ENCODE data around the gene PEX10. TPM values are rescaled to one million over a fixed set of nuclear protein-coding genes. Genes with fewer than 3 reads are reported as not detected.

Gene PEX10
- total and polyA plus RNA-seq, 4 donors: 6.2 to 16.4 (median 11.8) TPM

DNA sequence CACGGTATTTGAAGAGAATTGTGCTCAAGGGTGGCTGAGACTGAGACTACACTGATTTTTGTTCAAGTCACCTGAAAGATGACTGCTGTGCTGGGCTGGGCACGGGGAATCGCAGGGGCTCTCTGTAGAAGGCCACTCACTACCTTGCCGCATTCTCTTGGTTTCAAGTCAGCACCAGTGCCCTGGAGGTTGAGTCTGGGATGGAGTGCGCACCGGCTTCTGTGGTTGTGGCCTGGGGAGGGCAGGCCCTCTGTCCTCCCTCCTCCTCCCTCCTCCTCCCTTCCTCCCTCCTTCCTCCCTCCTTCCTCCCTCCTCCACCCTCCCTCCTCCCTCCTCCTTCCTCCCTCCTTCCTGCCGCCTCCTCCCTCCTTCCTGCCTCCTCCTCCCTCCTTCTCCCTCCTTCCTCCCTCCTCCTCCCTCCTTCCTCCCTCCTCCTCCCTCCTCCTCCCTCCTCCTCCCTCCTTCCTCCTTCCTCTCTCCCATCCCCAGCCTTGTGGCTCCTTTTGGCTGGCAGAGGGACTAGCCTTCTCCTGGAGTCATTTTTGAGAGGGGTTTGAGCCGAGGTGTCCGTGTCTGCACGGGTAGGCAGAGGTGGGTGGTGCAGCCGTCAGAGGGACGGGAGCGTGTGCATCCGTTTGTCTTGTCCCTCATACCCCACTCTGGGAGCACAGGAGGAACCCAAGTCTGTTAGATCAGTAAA is 11.3 kb downstream of the PEX10 start:
- H3K27ac ChIP-seq (ENCODE audit: low read depth in 1 of 2, low read length in 2 of 2): no peak overlapping the region
- no peak overlapping the region for H3K9ac ChIP-seq (ENCODE audit: low read depth in 1 of 2, low read length in 2 of 2)
- 87% methylated on average over 14 of the region's 14 CpGs for WGBS
- no peaks in the 10 kb centered on the region for H3K9me3 ChIP-seq (ENCODE audit: control insufficient read depth in 4 of 4, low read length in 3 of 4)
- no peak overlapping the region for H3K4me3 ChIP-seq (ENCODE audit: low read depth in 1 of 3, low read length in 3 of 3)
- TF ChIP-seq REST (IDR thresholded peaks at IDR 0.05) (no peak), ZBTB33 (IDR thresholded peaks at IDR 0.05) (no peak), FOXA1 (IDR thresholded peaks at IDR 0.05) (no peak), HNF4G (IDR thresholded peaks at IDR 0.05) (no peak), ATF3 (IDR thresholded peaks at IDR 0.05) (no peak), JUND (IDR thresholded peaks at IDR 0.05) (no peak), GABPA (IDR thresholded peaks at IDR 0.05 in 1 of 2, conservative IDR thresholded peaks at IDR 0.05 in 1 of 2) (no peak), TAF1 (conservative IDR thresholded peaks at IDR 0.05) (no peak), SP1 (IDR thresholded peaks at IDR 0.05) (no peak), RXRA (IDR thresholded peaks at IDR 0.05) (no peak), YY1 (IDR thresholded peaks at IDR 0.05) (no peak), NR2F2 (IDR thresholded peaks at IDR 0.05) (no peak), EGR1 (IDR thresholded peaks at IDR 0.05; ENCODE audit: low read depth in 2 of 2) (no peak)
- TF ChIP-seq, protein P1, sequence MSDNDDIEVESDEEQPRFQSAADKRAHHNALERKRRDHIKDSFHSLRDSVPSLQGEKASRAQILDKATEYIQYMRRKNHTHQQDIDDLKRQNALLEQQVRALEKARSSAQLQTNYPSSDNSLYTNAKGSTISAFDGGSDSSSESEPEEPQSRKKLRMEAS (IDR thresholded peaks at IDR 0.05): no peak
- H3K36me3 ChIP-seq (ENCODE audit: control insufficient read depth in 4 of 4, insufficient read depth in 3 of 4, low read depth in 1 of 4, low read length in 3 of 4): peaks cover 19 to 82% (median 52%) of the 10 kb centered on the region in 4 donors
- no peaks in the 10 kb centered on the region for H3K27me3 ChIP-seq (ENCODE audit: control insufficient read depth in 4 of 4, insufficient read depth in 4 of 4, low read length in 3 of 4)
- DNase-seq (ENCODE audit: low spot score): peak; percentile 41
- H3K4me1 ChIP-seq (ENCODE audit: control insufficient read depth in 4 of 4, insufficient read depth in 4 of 4, low read length in 3 of 4): peaks cover 0 to 2% (median 0%) of the 10 kb centered on the region in 4 donors

- Histone ChIP-seq H3K27me3 (ENCODE audit: control insufficient read depth in 4 of 4, insufficient read depth in 4 of 4, low read length in 3 of 4) (no peaks in the 10 kb centered on the region), H3K4me1 (ENCODE audit: control insufficient read depth in 4 of 4, insufficient read depth in 4 of 4, low read length in 3 of 4) (peaks cover 0 to 2% (median 0%) of the 10 kb centered on the region in 4 donors), H3K36me3 (ENCODE audit: control insufficient read depth in 4 of 4, insufficient read depth in 3 of 4, low read depth in 1 of 4, low read length in 3 of 4) (peaks cover 19 to 84% (median 55%) of the 10 kb centered on the region in 4 donors), H3K27ac (ENCODE audit: low read depth in 1 of 2, low read length in 2 of 2) (no peak overlapping the region), H3K4me3 (ENCODE audit: low read depth in 1 of 3, low read length in 3 of 3) (no peak overlapping the region), H3K9ac (ENCODE audit: low read depth in 1 of 2, low read length in 2 of 2) (no peak overlapping the region), H3K9me3 (ENCODE audit: control insufficient read depth in 4 of 4, low read length in 3 of 4) (no peaks in the 10 kb centered on the region)
- DNase-seq (ENCODE audit: low spot score): no peak
- 91% methylated on average over 10 of the region's 10 CpGs for WGBS
- TF ChIP-seq HNF4G (IDR thresholded peaks at IDR 0.05): no peak
Observed at GRCh38 chr1:2400576-2400909, 11.8 kb downstream of the PEX10 start.
